IPS DF 4.7 (cell line): Measurements from ENCODE around the gene ZSCAN5A.
"Not testable (repeated sequence)": the region's sequence is repeated elsewhere in the genome, so short reads cannot be mapped to it uniquely, and the experiment has no call there.

Experiments
- DNase-seq: peaks from one replicate; pipeline ENCODE4 v3.0.0-alpha.2; 2013; ENCODE audit warnings: low spot score; ENCODE audit errors: extremely low read depth

ZSCAN5A gene

DNA sequence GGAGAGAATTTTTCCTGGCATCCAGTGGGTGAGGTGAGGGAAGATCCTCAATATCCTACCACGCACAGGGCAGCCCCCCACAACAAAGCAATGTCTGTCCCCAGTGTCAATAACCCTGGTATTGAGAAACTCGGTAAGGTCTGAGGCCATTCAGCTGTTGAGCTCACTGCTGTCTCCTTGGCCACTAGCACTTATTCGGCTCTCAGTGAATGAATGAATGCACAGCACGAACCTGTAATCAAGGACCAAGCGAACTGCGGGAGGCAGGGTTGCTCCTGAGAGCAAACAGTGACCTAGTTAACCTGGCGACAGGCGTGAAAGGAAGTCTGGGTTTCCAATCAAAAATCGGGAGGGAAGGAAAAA lies 640 bp downstream of the ZSCAN5A start:
- DNase-seq = peak; percentile 14

DNA sequence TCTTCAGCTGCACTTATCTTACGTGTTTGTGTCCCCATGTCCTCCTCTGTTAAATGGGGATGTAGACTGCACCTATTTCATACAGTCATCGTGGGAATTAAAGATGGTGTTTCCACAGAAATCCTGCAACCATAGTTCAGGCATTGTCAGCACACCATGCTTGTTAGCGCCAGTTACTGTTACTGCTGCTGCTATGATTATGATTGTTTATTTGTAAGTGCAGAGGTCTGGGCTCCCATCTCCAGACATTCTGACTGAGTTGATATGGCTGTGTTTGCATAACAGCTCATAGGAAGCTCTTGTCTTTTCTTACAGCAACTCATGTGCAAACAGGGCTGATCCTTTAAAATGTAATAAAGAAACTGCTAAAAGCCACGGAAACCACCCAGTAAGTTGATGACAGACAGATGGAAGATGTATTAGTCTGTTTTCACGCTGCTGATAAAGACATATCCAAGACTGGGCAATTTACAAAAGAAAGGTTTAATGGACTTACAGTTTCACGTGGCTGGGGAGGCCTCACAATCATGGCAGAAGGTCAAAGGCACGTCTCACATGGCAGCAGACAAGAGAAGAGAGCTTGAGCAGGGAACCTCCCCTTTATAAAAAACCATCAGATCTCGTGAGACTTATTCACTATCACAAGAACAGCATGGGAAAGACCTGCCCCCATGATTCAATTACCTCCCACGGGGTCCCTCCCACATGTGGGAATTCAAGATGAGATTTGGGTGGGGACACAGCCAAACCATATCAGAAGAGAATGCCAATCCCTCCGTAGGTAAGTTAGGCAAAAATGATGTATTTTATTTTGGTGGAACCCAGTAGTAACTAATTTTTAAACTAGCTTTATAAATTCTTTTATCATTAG lies 1.6 kb downstream of the ZSCAN5A start:
- DNase-seq = no peak

DNA sequence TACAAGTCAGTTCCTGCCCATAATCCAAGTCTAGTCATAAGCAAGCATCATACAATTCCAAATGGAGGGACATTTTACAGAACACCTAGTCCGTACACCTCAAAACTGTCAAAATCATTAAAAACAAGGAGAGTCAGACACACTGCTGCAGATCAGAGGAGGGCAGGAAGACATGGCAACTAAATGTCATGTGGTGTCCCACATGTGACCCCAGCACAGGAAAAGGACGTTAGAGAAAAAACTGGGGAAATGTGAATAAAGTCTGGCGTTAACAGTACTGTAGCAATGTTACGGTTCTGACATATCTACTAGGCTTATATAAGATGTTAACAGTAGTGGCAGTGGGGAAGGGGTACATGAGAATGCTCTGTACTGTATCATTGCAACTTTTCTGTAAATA lies 2.3 kb downstream of the ZSCAN5A start:
- no peak for DNase-seq

DNA sequence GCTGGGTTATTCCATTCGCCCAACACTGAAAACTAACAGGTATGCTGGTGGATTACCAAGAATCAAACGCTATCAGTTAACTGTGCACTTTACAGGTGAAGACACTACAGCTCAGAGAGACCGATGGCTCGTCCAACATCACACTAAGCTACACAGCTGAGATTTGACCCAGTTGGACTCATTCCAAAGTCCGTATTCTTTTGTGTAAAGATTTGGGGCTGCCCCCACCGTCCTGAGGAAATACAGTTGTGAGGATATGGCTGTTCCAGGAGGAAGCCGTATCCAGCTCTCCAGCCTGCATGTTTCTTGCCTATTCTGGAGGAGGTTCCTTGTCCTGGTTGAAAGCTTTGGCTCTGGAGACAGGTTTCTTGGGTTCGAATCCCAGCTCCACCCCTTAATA lies 4.2 kb downstream of the ZSCAN5A start:
- no peak for DNase-seq

DNA sequence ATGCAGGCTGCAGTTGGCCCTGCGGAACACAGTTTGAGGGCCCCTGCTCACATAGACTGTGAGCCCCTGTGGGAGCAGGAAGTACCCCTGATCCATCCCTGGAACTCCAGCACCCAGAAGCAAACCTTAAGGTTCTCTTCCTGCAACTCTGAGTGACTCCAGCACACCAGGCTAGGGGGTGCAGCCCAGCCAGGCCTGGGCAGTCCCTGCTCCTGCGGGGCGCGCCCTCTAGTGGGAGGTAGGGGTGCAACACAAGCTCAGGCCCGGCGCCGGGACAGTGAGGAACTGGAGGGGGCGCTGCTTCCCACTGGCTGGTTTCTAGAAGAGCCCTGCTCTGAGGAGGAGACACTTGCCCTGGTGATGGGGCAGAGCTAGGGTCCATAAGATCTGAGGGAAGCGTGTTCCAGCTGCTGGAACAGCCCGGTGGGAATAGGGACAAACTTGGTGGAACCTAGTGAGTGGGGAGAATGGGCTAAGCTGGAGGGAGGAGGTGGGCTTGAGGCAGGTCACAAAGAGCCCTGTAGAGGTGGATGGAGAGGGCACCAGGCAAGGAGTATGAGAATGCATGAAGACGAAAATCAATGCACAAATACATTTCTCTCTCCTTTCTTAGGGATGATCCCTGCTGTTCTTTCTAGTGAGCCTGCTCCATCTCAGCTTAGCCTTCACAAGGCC lies 5.0 kb downstream of the ZSCAN5A start:
- peak; percentile 19 for DNase-seq

DNA sequence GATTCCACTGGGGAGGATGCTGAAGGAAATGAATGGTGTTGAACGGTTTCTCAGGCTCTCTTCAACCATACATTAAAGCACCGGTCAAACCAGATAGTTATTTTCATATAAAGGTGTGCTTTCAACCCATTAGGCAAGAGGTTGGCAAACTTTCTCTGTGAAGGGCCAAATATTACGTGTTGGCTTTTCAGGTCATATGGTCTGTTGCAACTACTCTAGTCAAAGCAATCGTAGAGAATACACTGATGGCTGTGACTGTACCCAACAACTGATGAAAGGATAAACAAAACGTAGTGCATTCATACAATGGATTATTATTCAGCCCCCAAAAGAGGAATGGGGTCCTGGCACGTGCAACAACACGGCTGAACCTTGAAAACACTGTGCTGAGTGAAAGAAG lies 5.8 kb downstream of the ZSCAN5A start:
- no peak for DNase-seq

DNA sequence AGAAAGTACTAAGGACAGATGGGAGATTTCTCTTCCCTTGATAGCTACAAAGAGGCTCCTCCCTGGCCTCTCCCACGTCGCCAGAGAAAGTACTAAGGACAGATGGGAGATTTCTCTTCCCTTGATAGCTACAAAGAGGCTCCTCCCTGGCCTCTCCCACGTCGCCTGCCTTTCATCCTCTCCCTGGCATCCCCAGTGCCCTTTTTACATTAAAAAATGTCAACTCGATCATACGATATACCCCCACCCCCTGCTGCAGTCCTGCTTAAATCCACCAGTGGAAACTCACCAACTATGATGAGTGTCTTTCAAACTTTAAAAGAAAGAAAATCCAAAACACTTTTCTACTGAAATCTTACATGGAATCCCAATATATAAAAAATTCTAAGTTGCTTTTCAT lies 7.6 kb downstream of the ZSCAN5A start:
- not testable (repeated sequence) for DNase-seq

DNA sequence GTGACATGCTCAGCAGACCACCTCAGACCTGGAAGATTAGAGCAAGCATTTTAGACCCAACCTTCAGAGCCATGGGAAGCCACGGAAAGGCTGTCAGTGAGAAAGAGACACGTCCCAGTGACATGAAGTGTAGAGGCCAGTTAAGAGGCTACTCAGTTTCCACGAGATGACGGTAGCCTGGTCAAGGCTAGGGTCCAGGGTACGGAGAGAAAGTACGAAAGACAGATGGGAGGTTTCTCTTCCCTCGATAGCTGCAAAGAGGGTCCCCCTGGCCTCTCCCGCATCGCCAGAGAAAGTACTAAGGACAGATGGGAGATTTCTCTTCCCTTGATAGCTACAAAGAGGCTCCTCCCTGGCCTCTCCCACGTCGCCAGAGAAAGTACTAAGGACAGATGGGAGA lies 8.6 kb downstream of the ZSCAN5A start:
- DNase-seq = no peak

DNA sequence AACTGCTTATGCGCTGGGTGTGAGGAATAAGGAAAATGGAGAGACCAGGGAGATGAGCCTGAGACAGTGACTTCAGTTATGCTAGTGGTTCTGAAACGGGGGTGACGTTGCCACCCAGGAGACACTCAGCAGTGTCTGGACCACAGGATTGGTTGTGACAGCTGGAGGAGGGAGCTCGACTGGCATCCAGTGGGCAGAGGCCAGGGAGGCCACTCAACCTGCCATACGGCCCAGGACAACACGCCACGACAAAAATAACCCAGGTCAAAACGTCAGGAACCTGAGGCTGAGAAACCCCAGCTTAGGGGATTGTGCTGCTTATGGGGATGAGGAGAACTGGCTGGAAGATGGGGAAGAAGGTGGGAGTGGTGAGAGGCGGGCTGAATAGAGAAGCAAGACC lies 10.4 kb downstream of the ZSCAN5A start:
- no peak for DNase-seq

DNA sequence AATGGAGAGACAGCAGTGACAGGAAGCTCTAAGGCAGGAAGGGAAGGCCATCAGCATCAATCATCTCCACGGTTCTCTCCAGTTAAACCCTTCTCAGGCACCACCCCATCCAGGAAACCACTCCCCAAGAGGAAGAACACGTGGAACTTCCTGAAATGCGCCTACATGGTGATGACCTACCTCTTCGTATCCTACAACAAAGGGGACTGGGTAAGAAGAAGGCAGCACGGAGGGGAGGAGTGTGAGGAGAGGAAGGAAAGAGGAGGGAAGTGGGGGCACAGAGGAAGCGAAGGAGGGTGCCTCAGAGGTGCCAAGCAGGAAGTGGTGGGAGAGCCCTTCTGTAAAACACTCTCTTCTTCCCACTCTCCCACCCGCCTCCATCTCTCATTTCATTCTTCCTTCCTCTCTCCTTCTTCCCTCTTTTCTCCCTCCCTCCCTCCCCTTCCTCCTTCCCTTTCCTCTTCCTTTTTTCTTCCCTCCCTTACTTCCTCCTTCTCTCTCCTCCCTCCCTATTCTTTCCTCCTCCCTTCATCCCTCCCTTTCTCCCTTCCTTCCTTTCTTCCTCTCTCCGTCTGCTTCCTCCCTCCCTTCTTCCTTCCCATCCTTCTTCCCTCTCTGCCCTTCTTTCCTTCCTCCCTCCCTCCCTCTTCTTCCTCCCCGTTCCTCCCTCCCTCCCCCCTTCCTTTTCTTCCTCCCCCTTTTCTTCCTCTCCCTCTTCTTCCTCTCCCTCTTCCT lies 12.6 kb downstream of the ZSCAN5A start:
- no peak for DNase-seq

DNA sequence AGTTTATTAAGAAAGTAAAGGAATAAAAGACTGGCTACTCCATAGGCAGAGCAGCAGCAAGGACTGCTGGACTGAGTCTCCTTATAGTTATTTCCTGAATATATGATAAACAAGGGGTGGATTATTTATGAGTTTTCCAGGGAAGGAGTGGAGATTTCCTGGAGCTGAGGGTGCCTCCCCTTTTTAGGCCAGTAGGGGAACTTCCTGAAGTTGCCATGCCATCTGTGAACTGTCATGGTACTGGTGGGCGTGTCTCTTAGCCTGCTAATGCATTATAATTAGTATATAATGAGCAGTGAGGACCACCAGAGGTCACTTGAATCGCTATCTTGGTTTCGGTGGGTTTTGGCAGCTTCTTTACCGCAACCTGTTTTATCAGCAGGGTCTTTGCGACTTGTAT lies 13.5 kb downstream of the ZSCAN5A start:
- DNase-seq = no peak

DNA sequence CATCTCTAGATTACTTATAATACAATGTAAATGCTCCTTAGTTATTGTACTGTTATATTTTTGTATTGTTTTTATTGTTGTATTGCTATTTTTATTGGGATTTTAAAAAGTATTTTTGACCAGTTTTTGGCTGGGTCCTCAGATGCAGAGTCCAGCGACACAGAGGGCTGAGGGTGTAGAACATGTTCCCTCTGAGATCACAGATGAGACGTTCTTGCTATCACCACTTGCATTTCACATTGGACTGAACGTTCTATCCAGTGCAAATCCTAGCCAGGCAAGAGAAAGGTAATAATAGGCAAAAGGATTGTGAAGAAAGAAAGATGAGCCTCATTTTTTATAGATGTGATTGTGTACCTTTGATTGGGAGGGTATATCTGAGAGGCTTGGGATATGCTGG lies 15.0 kb downstream of the ZSCAN5A start:
- no peak for DNase-seq

DNA sequence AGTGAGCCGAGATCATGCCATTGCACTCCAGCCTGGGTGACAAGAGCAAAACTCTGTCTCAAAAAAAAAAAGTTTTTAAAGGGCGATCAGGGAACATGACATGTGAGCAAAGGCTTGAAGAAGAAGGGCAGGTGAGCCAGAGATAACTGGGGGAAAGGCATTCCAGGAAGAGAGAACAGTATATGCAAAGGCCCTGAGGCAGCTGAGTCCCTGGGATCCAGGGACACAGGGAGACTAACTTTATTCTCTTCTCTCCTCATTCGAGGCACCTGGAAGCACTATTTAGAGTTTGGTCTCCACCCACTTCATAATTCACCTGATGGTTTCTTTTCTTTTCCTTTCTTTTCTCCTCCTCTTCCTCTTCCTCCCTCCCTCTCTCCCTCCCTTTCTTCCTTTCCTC lies 17.6 kb downstream of the ZSCAN5A start:
- DNase-seq = no peak

DNA sequence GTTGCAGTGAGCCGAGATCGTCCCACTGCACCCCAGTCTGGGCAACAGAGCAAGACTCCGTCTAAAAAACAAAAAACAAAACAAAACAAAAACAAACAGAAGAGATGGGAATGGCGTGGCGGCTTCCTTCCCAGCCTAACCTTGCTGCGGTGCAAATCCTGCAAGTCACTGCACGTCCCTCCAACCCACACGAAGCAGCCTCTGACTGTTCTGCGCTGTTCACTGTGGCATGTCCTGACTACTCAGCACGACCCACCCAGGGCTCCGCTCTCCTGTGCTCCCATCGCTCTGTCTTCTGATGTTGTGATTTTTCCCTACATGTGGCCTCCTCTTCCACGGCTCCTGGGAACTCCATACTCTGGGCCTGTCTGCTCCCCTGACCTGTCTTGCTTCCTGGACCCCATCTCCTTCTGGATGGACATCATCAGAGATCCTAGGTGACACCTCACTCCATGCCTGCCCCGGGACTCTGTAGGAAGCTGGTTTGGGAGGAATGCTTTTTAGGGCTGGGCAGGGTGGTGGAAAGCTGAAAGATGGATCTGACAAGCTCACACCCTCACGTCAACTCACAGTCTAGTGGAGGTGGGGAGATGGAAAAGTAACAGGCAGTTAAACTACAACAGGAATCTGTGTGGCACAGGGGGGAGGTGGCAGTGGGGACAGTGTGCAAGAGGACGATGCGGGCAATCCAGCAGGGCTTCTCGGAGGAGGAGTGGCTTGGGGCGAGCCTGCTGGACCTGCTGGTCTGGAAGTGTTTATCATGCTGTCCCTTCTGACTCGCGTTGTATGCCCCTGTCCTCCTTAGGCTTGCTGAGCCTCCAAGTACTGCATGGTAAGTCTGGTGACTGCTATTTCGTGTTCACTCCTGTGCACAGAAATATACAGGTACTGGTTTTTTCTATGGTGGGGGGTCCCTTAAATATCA lies 18.8 kb downstream of the ZSCAN5A start:
- DNase-seq = no peak

DNA sequence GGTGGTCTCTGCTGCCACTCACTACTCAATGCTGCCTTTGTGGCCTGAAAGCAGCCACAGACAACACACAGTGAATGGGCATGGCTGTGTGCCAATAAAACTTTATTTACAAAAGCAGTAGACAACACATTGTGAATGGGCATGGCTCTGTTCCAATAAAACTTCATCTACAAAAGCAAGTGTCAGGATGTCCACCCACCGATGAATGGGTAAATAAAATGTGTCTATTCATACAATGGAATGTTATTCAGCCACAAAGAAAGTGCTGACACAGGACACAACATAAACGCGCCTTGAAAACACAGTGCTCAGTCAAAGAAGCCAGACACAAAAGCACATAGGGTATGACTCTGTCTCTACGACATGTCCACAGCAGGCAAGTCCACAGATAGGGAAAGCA lies 20.1 kb downstream of the ZSCAN5A start:
- no peak for DNase-seq

DNA sequence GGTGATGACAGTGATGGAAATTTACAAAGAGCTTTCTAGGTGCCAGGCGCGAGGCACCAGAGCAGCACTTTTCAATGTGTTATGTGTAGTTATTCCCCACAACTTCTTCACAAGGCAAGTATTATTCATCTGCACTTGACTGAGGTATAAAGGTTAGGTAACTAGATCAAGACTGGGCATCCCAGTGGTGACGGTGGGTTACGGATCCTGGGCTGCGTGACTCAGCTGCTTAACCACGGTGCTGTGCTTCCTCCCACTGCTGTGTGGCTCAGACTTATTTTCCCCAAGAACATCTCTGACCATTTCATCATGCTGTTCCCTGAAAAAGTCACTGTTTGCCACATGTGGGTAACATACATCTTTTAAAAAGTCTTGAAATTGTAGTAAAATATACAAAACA lies 22.8 kb downstream of the ZSCAN5A start:
- no peak for DNase-seq

DNA sequence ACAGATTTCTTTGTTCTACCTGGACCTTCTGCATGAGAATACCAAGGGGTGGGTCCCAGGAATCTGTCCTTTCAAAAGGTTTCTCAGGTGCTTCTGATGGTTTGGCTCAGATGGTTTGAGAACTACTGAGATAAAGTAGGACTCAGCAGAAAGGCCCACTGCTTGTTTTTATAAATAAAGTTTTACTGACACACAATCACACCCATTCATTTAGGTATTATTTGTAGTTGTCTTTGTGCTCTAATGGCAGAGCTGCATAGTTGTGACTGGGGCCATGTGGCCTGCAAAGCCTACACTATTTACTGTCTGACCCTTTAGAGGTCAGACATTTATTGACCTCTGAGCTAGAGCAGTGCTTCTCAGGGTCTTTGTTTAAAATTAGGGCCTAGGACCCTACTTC lies 24.5 kb downstream of the ZSCAN5A start:
- DNase-seq = no peak

DNA sequence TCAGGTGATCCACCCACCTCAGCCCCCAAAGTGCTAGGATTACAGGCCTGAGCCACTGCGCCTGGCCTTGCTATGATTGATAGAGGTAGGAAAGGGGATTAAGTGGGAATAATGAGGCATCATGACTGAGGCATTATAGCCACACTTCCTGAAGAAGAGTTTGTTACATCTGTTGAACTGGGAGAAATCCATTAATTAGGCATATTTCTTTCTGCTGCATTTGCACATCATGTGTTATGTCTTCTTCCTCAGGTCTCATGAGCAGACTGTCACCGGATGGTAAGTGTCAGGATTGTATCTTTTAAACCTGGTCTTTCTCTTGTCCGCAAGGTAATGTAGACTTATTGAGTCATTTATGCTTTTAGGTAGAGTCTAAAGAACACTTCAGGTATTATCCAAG lies 29.9 kb downstream of the ZSCAN5A start:
- DNase-seq = no peak

DNA sequence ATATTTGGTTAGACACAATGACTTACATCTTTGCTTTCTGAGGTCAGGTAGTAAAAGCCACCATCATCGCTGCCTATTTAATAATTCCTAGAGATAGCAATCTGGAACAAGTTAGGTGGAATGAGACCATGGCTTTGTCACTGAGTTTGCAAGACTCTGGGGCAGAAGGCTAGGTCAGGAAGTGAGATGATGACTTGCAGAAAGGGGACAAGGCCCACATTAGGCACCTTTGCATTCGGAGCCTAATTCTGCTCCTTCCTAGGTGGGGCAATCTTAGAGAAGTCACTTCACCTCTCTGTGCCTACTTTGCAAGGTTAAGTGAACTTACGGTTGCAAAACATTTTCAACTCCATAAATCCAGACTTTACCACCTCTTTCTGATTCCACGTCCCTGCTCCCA lies 31.8 kb downstream of the ZSCAN5A start:
- no peak for DNase-seq

DNA sequence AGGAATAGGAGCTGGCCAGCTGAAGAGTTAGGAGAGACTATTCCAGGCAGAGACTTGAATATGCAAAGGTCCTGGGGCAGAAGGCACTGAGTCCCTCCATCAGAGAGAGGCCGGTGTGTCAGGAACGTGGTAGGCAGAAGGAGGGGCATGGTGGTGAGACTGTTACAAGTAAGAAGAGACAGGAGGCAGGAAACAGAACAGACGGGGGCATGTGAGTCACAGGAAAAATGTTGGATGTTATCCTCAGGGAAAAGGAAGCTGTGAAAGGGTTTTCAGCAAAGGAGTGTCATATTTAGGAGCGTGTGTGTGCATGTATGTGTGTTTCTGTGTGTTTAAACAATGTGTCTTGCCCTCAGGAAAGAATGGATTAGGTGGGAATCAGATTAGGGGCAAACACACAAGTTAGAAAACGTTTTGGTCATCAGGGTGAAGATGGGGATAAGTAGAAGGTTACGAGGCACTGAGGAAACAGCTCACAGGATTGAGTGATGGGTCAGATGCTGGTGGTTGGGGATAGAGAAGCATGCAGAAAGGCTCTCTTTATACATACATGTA lies 41.0 kb downstream of the ZSCAN5A start:
- DNase-seq = no peak
